Measurements from ENCODE around the gene STK11.
A peak's percentile ranks its signal among the peaks of the same experiment; 100 is the strongest.

The STK11 gene

DNA sequence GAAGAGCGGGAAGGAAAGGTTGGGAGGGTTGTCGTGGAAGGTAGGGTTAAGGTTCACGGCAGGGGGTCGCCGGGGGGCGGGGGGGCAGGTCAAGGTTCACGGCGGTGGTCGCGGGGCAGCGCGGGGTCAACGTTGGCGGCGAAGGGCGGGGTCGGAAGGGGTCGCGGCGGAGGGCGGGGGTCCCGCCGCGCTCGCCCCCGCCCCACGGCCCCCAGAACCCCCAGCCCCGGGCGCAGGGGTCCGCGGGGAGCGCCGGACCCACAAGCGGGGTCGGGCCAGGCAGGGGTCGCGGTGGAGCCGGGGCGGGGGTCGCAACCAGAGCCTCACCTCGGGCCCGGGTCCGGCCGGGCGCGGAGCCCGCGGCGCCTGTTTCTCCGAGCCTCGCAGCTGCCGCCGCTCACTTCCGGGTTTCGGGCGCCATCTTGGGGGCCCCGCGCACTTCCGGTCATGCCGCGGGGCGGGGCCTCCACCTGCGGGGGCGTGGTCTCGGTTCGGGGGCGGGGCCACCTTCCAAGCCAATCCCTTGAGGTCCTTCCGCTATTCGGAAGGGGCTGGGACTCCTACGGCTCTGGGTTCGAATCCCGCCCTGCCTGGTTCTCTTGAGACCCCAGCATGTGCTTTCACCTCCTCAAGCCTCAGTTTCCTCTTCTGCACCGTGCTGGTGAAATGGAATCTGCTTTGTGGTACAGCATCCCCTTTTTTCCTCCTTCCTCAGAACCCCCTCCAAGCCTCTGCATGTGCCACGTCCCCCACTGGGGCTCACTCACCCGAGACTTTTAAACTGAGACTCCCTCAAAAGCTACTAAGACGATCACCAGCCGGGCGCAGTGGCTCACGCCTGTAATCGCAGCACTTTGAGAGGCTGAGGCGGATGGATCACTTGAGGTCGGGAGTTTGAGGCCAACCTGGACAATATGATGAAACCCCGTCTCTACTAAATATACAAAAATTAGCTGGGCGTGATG lies 31.5 kb upstream of the STK11 start, which contains the start of gene SBNO2:
TSS of gene SBNO2 (minus strand) at position 424 of the 965 bp plus-strand sequence. CDS start 19,992 bp downstream, outside the sequence.
- TF ChIP-seq, protein P1, sequence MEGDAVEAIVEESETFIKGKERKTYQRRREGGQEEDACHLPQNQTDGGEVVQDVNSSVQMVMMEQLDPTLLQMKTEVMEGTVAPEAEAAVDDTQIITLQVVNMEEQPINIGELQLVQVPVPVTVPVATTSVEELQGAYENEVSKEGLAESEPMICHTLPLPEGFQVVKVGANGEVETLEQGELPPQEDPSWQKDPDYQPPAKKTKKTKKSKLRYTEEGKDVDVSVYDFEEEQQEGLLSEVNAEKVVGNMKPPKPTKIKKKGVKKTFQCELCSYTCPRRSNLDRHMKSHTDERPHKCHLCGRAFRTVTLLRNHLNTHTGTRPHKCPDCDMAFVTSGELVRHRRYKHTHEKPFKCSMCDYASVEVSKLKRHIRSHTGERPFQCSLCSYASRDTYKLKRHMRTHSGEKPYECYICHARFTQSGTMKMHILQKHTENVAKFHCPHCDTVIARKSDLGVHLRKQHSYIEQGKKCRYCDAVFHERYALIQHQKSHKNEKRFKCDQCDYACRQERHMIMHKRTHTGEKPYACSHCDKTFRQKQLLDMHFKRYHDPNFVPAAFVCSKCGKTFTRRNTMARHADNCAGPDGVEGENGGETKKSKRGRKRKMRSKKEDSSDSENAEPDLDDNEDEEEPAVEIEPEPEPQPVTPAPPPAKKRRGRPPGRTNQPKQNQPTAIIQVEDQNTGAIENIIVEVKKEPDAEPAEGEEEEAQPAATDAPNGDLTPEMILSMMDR (conservative IDR thresholded peaks at IDR 0.05; ENCODE audit: control insufficient read depth, insufficient read depth, low read depth, low read length): no peak
- peak within 1 kb of the TSS; percentile 84 for H3K4me3 ChIP-seq (ENCODE audit: control insufficient read depth, low read depth, low read length)
- peak; percentile 80 for DNase-seq (ENCODE audit: low read depth)

DNA sequence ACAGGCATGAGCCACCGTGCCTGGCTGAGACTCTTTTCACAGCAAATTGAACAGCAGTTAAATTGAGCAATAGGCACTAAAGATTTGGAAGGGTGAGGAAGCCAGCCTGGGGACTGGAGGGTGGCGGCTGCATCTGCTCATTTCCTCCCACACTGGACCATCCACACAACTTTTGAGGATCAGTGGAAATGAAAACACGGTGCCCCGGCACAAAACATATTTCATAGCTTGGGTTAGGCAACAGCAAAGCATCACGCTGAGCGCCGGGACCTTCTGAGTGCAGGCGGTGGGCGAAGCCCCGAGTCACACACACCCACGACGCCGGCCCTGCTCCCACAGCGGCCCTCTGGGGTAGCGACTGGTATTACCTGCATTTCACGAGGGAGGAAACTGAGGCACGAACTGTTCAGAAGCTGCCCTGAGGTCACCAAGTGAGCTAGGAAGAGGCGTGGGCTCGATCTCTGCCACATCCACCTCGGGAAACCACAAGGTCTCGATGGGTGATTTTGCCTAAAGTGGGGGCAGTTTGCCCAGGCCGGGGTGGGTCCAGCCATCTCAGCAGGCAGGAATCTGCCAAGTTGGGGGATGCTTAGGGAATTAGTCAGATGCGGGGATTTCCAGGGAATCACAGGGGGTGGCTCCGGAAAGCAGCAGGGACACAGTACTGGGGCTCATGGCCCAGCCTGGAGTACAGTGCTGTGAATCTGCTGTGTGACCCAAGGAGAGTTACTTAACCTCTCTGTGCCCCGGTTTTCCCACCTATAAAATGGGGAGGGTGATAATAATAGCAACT lies 28.1 kb upstream of the STK11 start:
- TF ChIP-seq, protein P1 (conservative IDR thresholded peaks at IDR 0.05; ENCODE audit: control insufficient read depth, insufficient read depth, low read depth, low read length): peak; percentile 37
- peak; percentile 96 for DNase-seq (ENCODE audit: low read depth)
- H3K4me3 ChIP-seq (ENCODE audit: control insufficient read depth, low read depth, low read length): no peak overlapping the region

DNA sequence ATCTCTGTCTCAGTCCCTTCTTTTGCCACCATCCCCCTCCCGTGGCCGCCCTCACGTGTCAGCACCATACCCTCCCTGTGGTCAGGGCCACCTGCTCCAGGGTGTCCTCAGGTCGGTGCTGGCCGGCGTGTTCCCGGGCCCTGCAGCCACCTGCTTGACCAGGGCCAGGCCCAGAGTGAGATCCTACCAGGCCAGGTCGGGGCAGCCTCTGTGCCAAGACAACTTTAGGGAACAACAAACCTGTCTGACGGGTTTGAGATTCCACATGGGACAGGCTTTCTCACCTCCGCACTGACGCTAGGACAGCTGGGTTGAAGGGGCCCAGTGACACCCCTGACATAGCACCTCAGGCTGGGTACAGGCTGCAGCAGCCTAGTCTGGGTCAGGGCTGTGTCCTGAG lies 24.0 kb upstream of the STK11 start:
- TF ChIP-seq, protein P1 (conservative IDR thresholded peaks at IDR 0.05; ENCODE audit: control insufficient read depth, insufficient read depth, low read depth, low read length): no peak
- H3K4me3 ChIP-seq (ENCODE audit: control insufficient read depth, low read depth, low read length): no peak overlapping the region
- DNase-seq (ENCODE audit: low read depth): no peak

DNA sequence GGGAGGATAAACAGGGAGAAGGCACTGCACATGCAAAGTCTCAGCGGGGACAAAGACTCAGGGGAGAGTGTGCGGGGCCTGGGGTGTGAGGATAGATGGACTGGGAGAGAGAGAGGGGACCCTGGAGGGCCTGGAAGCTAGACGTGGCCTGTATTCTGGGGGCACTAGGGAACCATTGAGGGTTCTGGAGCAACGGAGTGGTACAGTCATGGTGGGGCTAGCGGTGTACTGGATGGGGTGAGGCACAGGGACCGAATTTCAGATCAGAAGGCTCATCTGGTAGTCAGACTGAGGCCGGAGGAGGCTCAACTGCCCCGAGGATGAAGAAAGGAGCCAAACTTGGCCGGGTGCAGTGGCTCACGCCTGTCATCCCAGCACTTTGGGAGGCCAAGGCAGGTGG lies 23.5 kb upstream of the STK11 start:
- TF ChIP-seq, protein P1 (conservative IDR thresholded peaks at IDR 0.05; ENCODE audit: control insufficient read depth, insufficient read depth, low read depth, low read length): no peak
- H3K4me3 ChIP-seq (ENCODE audit: control insufficient read depth, low read depth, low read length): no peak overlapping the region
- DNase-seq (ENCODE audit: low read depth): no peak

DNA sequence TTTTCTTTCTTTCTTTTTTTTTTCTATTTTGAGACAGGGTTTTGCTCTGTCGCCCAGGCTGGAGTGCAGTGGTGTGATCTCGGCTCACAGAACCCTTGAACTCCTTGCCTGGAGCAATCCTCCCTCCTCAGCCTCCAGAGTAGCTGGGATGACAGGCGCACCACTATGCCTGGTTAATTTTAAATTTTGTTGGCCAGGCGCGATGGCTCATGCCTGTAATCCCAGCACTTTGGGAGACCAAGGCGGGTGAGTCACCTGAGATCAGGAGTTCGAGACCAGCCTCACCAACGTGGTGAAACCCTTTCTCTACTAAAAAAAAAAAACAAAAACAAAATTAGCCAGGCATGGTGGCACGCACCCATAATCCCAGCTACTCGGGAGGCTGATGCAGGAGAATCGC lies 22.9 kb upstream of the STK11 start:
- no peak overlapping the region for H3K4me3 ChIP-seq (ENCODE audit: control insufficient read depth, low read depth, low read length)
- no peak for DNase-seq (ENCODE audit: low read depth)
- TF ChIP-seq, protein P1 (conservative IDR thresholded peaks at IDR 0.05; ENCODE audit: control insufficient read depth, insufficient read depth, low read depth, low read length): no peak

DNA sequence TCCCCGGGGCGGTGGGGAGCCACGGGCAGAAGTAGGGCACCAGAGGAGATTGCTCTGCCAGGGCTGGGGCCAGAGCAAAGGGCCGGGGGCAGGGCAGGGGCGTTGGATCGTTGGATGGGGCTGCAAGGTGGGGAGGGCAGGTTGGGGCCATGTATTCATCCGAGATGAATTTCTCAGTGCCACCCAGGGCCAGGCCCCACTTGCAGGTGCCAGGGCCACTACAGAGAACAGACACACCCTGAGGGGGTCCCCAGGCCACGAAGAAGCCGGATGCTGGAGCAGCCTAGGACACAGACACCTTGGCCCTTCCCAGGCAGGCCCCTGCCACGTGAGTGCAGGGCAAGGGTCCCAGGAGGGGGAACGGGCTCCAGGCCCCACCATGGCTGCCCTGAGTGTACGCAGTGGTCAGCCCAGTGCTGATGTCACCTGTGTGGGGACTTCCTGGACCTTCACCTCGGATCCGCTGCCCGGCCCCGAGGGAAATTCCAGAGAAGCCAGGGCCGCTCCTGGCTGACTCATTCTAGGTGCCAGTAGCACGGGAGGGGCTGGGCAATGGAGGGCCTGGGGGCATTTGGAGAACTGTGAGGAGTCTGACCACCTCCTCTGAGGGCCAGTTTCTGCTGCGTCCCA lies 21.9 kb upstream of the STK11 start:
- TF ChIP-seq, protein P1 (conservative IDR thresholded peaks at IDR 0.05; ENCODE audit: control insufficient read depth, insufficient read depth, low read depth, low read length): no peak
- no peak overlapping the region for H3K4me3 ChIP-seq (ENCODE audit: control insufficient read depth, low read depth, low read length)
- no peak for DNase-seq (ENCODE audit: low read depth)
